Esophagus squamous epithelium (tissue), 4 donors: ENCODE data around the gene CD58.
"Not testable (repeated sequence)": the region's sequence is repeated elsewhere in the genome, so short reads cannot be mapped to it uniquely, and the experiment has no call there.

Experiments used
- CTCF ChIP-seq, 6 experiments: fragments of 450-650 bp in 4 of 6; fragments of 200-600 bp in 2 of 6; sonication (generic) in 2 of 6; IDR thresholded peaks; one replicate each; pipeline ENCODE4 v1.5.1; 2016 to 2019; ENCODE audit warnings: antibody characterized with exemption in 6 of 6, mild to moderate bottlenecking in 4 of 6, moderate library complexity in 4 of 6
- POLR2A ChIP-seq, 4 donors: fragments of 450-650 bp; IDR thresholded peaks; one replicate each; pipeline ENCODE4 v1.6.1; 2017; ENCODE audit warnings: antibody characterized with exemption in 4 of 4, mild to moderate bottlenecking in 4 of 4, moderate library complexity in 3 of 4

DNA sequence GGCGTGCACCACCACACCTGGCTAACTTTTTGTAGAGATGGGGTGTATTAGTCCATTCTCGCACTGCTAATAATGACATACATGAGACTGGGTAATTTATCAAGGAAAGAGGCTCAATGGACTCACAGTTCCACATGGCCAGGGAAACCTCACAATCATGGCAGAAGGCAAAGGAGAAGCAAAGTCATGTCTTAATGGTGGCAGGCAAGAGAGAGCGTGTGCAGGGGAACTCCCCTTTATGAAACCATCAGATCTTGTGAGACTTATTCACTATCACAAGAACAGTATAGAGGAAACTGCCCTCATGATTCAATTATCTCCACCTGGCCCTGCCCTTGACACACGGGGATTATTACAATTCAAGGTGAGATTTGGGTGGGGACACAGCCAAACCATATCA lies 8.4 kb downstream of the CD58 start:
- not testable (repeated sequence) for TF ChIP-seq CTCF, POLR2A (IDR thresholded peaks at IDR 0.05)
